ENCODE data around the gene GPR55. TPM values are rescaled to one million over a fixed set of nuclear protein-coding genes. Genes with fewer than 3 reads are reported as not detected.

Gene GPR55
- total and polyA plus RNA-seq, 2 of the 4 experiments (the other 2 are of a cell fraction) = 0.03 TPM; not detected in 1

DNA sequence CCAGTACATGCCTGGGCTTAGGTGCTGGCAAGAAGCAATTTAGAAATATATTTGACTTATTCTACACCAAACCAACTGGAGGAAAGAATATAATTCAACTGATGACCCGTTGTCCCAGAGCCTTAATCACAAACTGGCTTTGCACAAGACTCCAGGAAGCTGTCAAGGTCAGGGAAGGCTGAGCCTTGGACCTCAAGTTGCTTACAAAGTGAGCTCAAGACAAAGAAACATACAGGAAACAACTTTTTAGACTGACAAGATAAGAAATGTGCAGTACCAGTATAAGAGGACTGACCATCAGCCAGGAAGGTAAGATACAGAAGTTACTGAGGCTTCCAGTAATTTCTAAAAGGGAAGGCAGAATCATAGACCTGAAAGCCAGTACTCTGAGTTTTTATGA, 35.0 kb upstream of the GPR55 start:
- ChIA-PET CTCF (no interaction called here), POLR2A (ENCODE audit: unreplicated experiment) (no interaction called here)
- Histone ChIP-seq H3K36me3 (ENCODE audit: control insufficient read depth, insufficient read depth, low read length) (no peaks in the 10 kb centered on the region), H2BK120ac (ENCODE audit: low read depth, low read length) (no peak overlapping the region), H4K20me1 (ENCODE audit: insufficient read depth, low read length) (no peaks in the 10 kb centered on the region), H3K27ac (ENCODE audit: insufficient read depth, low read length) (no peak overlapping the region), H2AK9ac (replicated peaks; ENCODE audit: low read depth, low read length, poor library complexity) (no peak overlapping the region), H3K4me2 (ENCODE audit: low read depth, low read length) (no peak overlapping the region), H3K56ac (ENCODE audit: extremely low read depth, insufficient read depth, low read length) (no peak overlapping the region), H3K9me3 (ENCODE audit: control insufficient read depth, insufficient read depth, low read length) (no peaks in the 10 kb centered on the region), H3K23ac (ENCODE audit: low read depth, low read length) (no peak overlapping the region), H4K5ac (ENCODE audit: low read depth, low read length) (no peak overlapping the region), H2AFZ (replicated peaks; ENCODE audit: low read length, poor library complexity) (no peak overlapping the region), H3K4me1 (ENCODE audit: control insufficient read depth, insufficient read depth, low read length) (no peaks in the 10 kb centered on the region), H3K9me1 (ENCODE audit: insufficient read depth, low read length) (no peaks in the 10 kb centered on the region), H4K8ac (ENCODE audit: low read depth in 2 of 2, low read length in 2 of 2) (no peak overlapping the region), H2BK15ac (ENCODE audit: low read depth, low read length) (no peak overlapping the region), H3K4me3 (ENCODE audit: insufficient read depth, low read depth, low read length) (no peak overlapping the region), H3K4ac (ENCODE audit: low read depth, low read length) (no peak overlapping the region), H2AK5ac (ENCODE audit: low read depth, low read length) (no peak overlapping the region), H3K79me1 (ENCODE audit: low read depth in 1 of 2, low read length in 2 of 2) (no peaks in the 10 kb centered on the region), H3K9ac (ENCODE audit: low read depth, low read length) (no peak overlapping the region), H4K91ac (ENCODE audit: insufficient read depth, low read depth, low read length) (no peak overlapping the region), H2BK20ac (ENCODE audit: low read depth, low read length) (no peak overlapping the region), H3K27me3 (ENCODE audit: control insufficient read depth, insufficient read depth, low read length) (peaks cover 23% of the 10 kb centered on the region), H3K18ac (ENCODE audit: low read depth, low read length) (no peak overlapping the region), H2BK5ac (ENCODE audit: low read depth, low read length, poor library complexity, severe bottlenecking) (no peak overlapping the region), H3K14ac (replicated peaks; ENCODE audit: low read depth, low read length) (no peak overlapping the region)
- intact Hi-C loops (cut with micrococcal nuclease) (no loop called here), dilution Hi-C loops (cut with HindIII; ENCODE audit: low sequenced_read_pairs, unreplicated experiment) (no loop called here), in situ Hi-C loops (cut with MboI; ENCODE audit: low sequenced_read_pairs) (no loop called here)
- TF ChIP-seq USF2 (IDR thresholded peaks at IDR 0.05; ENCODE audit: low read depth, low read length) = no peak
- TF ChIP-seq MXI1 (IDR thresholded peaks at IDR 0.05; ENCODE audit: borderline replicate concordance, low read depth, low read length) = no peak
- TF ChIP-seq RAD21 (IDR thresholded peaks at IDR 0.05; ENCODE audit: low read length) = no peak
- TF ChIP-seq MAFK (IDR thresholded peaks at IDR 0.05; ENCODE audit: low read depth, low read length) = no peak
- no peak for TF ChIP-seq POLR2A (IDR thresholded peaks at IDR 0.05; ENCODE audit: low read depth, low read length)
- no peak for TF ChIP-seq NFE2L2 (IDR thresholded peaks at IDR 0.05; ENCODE audit: low read depth, low read length)
- TF ChIP-seq BHLHE40 (IDR thresholded peaks at IDR 0.05; ENCODE audit: low read depth, low read length) = no peak
- TF ChIP-seq CEBPB (IDR thresholded peaks at IDR 0.05; ENCODE audit: low read depth, low read length) = no peak
- TF ChIP-seq FOS (IDR thresholded peaks at IDR 0.05; ENCODE audit: low read depth, low read length) = no peak
- TF ChIP-seq RFX5 (IDR thresholded peaks at IDR 0.05; ENCODE audit: low read depth, low read length) = no peak
- no peak for TF ChIP-seq SMC3 (IDR thresholded peaks at IDR 0.05; ENCODE audit: low read depth, low read length)
- TF ChIP-seq CTCF (conservative IDR thresholded peaks at IDR 0.05; ENCODE audit: low read depth, low read length) = no peak
- DNase-seq (no peak), ATAC-seq (ENCODE audit: low read depth) (no peak)
- no CpG with 5 or more reads among the region's 1 CpG for WGBS, 2 experiments (ENCODE audit: extremely low coverage in 2 of 2, insufficient read length in 1 of 2)
- BruUV-seq (replicated peaks) = no TSS peak

All from IMR-90 (cell line).